ENCODE results near the gene OAS3.

DNA sequence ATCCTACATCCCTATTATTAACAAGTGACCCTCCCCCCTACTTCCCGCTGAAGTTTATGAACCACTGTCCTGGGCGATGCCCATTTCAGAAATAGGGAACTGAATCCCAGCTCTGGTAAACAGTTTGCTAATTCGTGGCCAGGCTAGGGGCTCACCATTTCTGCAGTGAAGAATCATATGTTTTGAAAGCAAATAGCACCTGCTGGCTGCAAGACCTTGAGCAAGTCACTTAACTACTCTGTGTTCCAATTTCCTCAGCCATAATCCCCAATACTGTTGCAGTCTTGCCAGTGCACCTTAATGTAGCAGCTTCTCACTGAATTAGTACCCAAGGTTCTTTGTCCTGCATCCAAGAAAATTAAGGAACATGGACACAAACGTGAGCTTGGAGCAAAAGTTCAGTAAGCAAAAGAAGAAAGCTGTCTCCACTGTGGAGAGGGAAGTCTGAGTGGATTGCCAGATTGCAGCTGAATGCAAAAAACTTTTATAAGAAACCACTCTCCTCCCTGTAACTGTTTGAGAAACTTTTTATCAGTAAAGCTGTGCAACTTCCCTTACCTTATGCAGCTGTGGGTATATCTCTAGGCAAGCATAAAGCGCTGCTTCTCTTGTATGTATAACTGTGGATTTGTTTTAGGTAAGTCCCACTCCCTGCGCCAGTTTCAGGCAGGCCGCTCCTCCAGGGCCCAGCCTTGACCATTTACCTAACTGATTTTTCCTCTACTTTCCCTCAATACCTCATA is 30.7 kb upstream of the OAS3 start:
- TF ChIP-seq ZNF121 (CRISPR knock-in tag; conservative IDR thresholded peaks at IDR 0.05): no peak
- no peak for TF ChIP-seq ZFX (CRISPR knock-in tag; IDR thresholded peaks at IDR 0.05)
- TF ChIP-seq EP300 (IDR thresholded peaks at IDR 0.05; ENCODE audit: low read length): no peak
- TF ChIP-seq, protein P1, sequence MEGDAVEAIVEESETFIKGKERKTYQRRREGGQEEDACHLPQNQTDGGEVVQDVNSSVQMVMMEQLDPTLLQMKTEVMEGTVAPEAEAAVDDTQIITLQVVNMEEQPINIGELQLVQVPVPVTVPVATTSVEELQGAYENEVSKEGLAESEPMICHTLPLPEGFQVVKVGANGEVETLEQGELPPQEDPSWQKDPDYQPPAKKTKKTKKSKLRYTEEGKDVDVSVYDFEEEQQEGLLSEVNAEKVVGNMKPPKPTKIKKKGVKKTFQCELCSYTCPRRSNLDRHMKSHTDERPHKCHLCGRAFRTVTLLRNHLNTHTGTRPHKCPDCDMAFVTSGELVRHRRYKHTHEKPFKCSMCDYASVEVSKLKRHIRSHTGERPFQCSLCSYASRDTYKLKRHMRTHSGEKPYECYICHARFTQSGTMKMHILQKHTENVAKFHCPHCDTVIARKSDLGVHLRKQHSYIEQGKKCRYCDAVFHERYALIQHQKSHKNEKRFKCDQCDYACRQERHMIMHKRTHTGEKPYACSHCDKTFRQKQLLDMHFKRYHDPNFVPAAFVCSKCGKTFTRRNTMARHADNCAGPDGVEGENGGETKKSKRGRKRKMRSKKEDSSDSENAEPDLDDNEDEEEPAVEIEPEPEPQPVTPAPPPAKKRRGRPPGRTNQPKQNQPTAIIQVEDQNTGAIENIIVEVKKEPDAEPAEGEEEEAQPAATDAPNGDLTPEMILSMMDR (IDR thresholded peaks at IDR 0.05 in 2 of 3, conservative IDR thresholded peaks at IDR 0.05 in 1 of 3; ENCODE audit: insufficient read depth in 2 of 3, low read depth in 1 of 3, low read length in 3 of 3): no peak
- no peak for TF ChIP-seq FOXK2 (conservative IDR thresholded peaks at IDR 0.05 in 1 of 2, IDR thresholded peaks at IDR 0.05 in 1 of 2; ENCODE audit: low read depth in 2 of 2)
- no peak for TF ChIP-seq STAT5B (CRISPR knock-in tag; IDR thresholded peaks at IDR 0.05)
- no peak for TF ChIP-seq U2AF2 (optimal IDR thresholded peaks at IDR 0.05; ENCODE audit: low read depth, low read length)
- no peak for TF ChIP-seq MTA3 (IDR thresholded peaks at IDR 0.05; ENCODE audit: borderline replicate concordance)
- TF ChIP-seq, protein P2, sequence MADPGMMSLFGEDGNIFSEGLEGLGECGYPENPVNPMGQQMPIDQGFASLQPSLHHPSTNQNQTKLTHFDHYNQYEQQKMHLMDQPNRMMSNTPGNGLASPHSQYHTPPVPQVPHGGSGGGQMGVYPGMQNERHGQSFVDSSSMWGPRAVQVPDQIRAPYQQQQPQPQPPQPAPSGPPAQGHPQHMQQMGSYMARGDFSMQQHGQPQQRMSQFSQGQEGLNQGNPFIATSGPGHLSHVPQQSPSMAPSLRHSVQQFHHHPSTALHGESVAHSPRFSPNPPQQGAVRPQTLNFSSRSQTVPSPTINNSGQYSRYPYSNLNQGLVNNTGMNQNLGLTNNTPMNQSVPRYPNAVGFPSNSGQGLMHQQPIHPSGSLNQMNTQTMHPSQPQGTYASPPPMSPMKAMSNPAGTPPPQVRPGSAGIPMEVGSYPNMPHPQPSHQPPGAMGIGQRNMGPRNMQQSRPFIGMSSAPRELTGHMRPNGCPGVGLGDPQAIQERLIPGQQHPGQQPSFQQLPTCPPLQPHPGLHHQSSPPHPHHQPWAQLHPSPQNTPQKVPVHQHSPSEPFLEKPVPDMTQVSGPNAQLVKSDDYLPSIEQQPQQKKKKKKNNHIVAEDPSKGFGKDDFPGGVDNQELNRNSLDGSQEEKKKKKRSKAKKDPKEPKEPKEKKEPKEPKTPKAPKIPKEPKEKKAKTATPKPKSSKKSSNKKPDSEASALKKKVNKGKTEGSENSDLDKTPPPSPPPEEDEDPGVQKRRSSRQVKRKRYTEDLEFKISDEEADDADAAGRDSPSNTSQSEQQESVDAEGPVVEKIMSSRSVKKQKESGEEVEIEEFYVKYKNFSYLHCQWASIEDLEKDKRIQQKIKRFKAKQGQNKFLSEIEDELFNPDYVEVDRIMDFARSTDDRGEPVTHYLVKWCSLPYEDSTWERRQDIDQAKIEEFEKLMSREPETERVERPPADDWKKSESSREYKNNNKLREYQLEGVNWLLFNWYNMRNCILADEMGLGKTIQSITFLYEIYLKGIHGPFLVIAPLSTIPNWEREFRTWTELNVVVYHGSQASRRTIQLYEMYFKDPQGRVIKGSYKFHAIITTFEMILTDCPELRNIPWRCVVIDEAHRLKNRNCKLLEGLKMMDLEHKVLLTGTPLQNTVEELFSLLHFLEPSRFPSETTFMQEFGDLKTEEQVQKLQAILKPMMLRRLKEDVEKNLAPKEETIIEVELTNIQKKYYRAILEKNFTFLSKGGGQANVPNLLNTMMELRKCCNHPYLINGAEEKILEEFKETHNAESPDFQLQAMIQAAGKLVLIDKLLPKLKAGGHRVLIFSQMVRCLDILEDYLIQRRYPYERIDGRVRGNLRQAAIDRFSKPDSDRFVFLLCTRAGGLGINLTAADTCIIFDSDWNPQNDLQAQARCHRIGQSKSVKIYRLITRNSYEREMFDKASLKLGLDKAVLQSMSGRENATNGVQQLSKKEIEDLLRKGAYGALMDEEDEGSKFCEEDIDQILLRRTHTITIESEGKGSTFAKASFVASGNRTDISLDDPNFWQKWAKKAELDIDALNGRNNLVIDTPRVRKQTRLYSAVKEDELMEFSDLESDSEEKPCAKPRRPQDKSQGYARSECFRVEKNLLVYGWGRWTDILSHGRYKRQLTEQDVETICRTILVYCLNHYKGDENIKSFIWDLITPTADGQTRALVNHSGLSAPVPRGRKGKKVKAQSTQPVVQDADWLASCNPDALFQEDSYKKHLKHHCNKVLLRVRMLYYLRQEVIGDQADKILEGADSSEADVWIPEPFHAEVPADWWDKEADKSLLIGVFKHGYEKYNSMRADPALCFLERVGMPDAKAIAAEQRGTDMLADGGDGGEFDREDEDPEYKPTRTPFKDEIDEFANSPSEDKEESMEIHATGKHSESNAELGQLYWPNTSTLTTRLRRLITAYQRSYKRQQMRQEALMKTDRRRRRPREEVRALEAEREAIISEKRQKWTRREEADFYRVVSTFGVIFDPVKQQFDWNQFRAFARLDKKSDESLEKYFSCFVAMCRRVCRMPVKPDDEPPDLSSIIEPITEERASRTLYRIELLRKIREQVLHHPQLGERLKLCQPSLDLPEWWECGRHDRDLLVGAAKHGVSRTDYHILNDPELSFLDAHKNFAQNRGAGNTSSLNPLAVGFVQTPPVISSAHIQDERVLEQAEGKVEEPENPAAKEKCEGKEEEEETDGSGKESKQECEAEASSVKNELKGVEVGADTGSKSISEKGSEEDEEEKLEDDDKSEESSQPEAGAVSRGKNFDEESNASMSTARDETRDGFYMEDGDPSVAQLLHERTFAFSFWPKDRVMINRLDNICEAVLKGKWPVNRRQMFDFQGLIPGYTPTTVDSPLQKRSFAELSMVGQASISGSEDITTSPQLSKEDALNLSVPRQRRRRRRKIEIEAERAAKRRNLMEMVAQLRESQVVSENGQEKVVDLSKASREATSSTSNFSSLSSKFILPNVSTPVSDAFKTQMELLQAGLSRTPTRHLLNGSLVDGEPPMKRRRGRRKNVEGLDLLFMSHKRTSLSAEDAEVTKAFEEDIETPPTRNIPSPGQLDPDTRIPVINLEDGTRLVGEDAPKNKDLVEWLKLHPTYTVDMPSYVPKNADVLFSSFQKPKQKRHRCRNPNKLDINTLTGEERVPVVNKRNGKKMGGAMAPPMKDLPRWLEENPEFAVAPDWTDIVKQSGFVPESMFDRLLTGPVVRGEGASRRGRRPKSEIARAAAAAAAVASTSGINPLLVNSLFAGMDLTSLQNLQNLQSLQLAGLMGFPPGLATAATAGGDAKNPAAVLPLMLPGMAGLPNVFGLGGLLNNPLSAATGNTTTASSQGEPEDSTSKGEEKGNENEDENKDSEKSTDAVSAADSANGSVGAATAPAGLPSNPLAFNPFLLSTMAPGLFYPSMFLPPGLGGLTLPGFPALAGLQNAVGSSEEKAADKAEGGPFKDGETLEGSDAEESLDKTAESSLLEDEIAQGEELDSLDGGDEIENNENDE (IDR thresholded peaks at IDR 0.05; ENCODE audit: low read depth, low read length): no peak
